Measurements from ENCODE around the gene MORF4L1.

The MORF4L1 gene

DNA sequence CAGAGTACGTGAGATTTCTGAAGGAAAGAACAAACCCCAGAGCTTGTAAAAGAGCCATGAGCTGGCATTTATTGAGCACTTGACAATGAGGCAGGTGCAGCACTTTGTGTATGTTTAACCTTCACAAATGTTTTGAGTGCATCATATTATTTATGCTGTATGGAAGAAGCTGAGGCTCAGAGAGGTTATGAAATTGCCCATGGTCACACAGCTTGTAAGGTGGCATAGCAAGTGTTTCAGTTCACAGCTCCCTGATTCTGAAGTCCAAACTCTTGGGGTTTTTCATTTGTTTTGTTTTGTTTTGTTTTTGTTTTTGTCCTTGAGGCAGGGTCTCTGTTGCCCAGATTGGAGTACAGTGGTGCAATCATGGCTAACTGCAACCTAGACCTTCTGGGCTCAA lies 36.4 kb upstream of the MORF4L1 start:
- TF ChIP-seq REST (IDR thresholded peaks at IDR 0.05; ENCODE audit: insufficient read depth in 1 of 2, low read depth in 2 of 2, low read length in 2 of 2) = no peak
- TF ChIP-seq TAF1 (IDR thresholded peaks at IDR 0.05; ENCODE audit: borderline replicate concordance, insufficient read depth, low read length) = no peak
- no peak for TF ChIP-seq POLR2AphosphoS5 (IDR thresholded peaks at IDR 0.05; ENCODE audit: low read depth, low read length)
- no peak for TF ChIP-seq FOXP2 (optimal IDR thresholded peaks at IDR 0.05; ENCODE audit: borderline replicate concordance, extremely low read depth, extremely low read length, insufficient read depth)
- TF ChIP-seq SIN3A (IDR thresholded peaks at IDR 0.05; ENCODE audit: borderline replicate concordance, insufficient read depth, low read length) = no peak

GRCh38 chr15:78837131-78837530 lies 35.6 kb upstream of the MORF4L1 start:
- no peak for TF ChIP-seq POLR2AphosphoS5 (IDR thresholded peaks at IDR 0.05; ENCODE audit: low read depth, low read length)
- TF ChIP-seq TAF1 (IDR thresholded peaks at IDR 0.05; ENCODE audit: borderline replicate concordance, insufficient read depth, low read length) = no peak
- no peak for TF ChIP-seq REST (IDR thresholded peaks at IDR 0.05; ENCODE audit: insufficient read depth in 1 of 2, low read depth in 2 of 2, low read length in 2 of 2)
- TF ChIP-seq SIN3A (IDR thresholded peaks at IDR 0.05; ENCODE audit: borderline replicate concordance, insufficient read depth, low read length) = no peak
- TF ChIP-seq FOXP2 (optimal IDR thresholded peaks at IDR 0.05; ENCODE audit: borderline replicate concordance, extremely low read depth, extremely low read length, insufficient read depth) = no peak

GRCh38 chr15:78837543-78837942 lies 35.1 kb upstream of the MORF4L1 start:
- no peak for TF ChIP-seq POLR2AphosphoS5 (IDR thresholded peaks at IDR 0.05; ENCODE audit: low read depth, low read length)
- TF ChIP-seq SIN3A (IDR thresholded peaks at IDR 0.05; ENCODE audit: borderline replicate concordance, insufficient read depth, low read length) = no peak
- no peak for TF ChIP-seq TAF1 (IDR thresholded peaks at IDR 0.05; ENCODE audit: borderline replicate concordance, insufficient read depth, low read length)
- TF ChIP-seq REST (IDR thresholded peaks at IDR 0.05; ENCODE audit: insufficient read depth in 1 of 2, low read depth in 2 of 2, low read length in 2 of 2) = no peak
- TF ChIP-seq FOXP2 (optimal IDR thresholded peaks at IDR 0.05; ENCODE audit: borderline replicate concordance, extremely low read depth, extremely low read length, insufficient read depth) = no peak

GRCh38 chr15:78838489-78838888 lies 34.2 kb upstream of the MORF4L1 start:
- TF ChIP-seq POLR2AphosphoS5 (IDR thresholded peaks at IDR 0.05; ENCODE audit: low read depth, low read length) (no peak), TAF1 (IDR thresholded peaks at IDR 0.05; ENCODE audit: borderline replicate concordance, insufficient read depth, low read length) (no peak), SIN3A (IDR thresholded peaks at IDR 0.05; ENCODE audit: borderline replicate concordance, insufficient read depth, low read length) (no peak), FOXP2 (optimal IDR thresholded peaks at IDR 0.05; ENCODE audit: borderline replicate concordance, extremely low read depth, extremely low read length, insufficient read depth) (no peak), REST (IDR thresholded peaks at IDR 0.05; ENCODE audit: insufficient read depth in 1 of 2, low read depth in 2 of 2, low read length in 2 of 2) (no peak)

Measured in PFSK-1 (cell line).